Measurements from ENCODE around the gene KCTD17.

DNA sequence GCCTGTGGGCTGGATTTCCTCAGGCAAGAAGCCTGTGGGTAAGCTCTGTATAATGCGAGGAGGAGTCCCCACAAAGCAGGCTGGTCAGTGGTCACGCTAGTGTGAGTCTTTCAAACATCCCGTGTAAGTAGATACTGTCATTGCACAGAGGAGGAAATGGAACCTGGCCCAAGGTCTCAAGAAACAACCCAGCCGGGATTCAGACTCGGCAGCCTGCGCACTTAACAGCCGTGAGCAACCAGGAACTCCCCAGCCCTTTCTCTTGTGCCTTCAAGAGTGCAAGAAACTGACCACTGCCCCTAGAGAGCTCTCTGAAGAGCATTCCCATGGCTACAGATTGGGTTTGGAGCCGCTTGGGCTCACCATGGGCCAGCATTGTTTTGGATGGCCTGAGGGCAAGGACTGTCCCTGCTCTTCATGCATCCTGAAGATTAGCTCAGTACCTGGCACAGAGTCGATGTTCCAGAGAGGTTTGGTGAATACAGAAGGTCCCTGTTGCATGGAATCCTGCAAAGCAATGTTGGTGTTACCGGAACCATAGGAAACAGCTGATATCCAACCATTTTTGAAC lies 26.0 kb upstream of the KCTD17 start:
- TF ChIP-seq, protein P1, sequence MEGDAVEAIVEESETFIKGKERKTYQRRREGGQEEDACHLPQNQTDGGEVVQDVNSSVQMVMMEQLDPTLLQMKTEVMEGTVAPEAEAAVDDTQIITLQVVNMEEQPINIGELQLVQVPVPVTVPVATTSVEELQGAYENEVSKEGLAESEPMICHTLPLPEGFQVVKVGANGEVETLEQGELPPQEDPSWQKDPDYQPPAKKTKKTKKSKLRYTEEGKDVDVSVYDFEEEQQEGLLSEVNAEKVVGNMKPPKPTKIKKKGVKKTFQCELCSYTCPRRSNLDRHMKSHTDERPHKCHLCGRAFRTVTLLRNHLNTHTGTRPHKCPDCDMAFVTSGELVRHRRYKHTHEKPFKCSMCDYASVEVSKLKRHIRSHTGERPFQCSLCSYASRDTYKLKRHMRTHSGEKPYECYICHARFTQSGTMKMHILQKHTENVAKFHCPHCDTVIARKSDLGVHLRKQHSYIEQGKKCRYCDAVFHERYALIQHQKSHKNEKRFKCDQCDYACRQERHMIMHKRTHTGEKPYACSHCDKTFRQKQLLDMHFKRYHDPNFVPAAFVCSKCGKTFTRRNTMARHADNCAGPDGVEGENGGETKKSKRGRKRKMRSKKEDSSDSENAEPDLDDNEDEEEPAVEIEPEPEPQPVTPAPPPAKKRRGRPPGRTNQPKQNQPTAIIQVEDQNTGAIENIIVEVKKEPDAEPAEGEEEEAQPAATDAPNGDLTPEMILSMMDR (IDR thresholded peaks at IDR 0.05) = no peak
- no peak for TF ChIP-seq EP300 (IDR thresholded peaks at IDR 0.05)

Data from tibial nerve (tissue), 4 donors.